Iris pigment epithelial cell (primary cell): ENCODE results near the gene KDM8.
"Not testable (repeated sequence)": the region's sequence is repeated elsewhere in the genome, so short reads cannot be mapped to it uniquely, and the experiment has no call there.

Source experiments
- DNase-seq: peaks from one replicate; pipeline ENCODE4 v3.0.0-alpha.2; 2011; ENCODE audit warnings: low read depth

Gene KDM8

DNA sequence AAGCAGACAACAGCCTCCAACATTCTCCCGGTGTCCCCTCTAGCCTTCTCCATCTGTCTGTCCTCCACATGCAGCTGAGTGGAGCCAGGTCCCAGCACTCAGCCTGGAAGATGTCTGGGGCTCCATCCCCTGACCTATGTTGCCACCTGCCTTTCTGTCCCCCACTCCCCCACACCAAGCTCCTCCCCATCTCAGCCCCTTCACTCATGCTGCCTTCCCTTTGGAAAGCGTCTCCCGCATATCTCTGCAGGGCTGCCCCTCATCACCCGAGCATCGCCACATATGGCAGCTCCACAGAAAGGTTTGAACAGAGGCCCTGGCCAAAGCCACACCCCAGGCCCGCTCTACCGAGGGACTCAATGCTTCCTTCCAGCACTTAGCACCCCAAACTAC lies 41.0 kb downstream of the KDM8 start:
- DNase-seq: no peak

DNA sequence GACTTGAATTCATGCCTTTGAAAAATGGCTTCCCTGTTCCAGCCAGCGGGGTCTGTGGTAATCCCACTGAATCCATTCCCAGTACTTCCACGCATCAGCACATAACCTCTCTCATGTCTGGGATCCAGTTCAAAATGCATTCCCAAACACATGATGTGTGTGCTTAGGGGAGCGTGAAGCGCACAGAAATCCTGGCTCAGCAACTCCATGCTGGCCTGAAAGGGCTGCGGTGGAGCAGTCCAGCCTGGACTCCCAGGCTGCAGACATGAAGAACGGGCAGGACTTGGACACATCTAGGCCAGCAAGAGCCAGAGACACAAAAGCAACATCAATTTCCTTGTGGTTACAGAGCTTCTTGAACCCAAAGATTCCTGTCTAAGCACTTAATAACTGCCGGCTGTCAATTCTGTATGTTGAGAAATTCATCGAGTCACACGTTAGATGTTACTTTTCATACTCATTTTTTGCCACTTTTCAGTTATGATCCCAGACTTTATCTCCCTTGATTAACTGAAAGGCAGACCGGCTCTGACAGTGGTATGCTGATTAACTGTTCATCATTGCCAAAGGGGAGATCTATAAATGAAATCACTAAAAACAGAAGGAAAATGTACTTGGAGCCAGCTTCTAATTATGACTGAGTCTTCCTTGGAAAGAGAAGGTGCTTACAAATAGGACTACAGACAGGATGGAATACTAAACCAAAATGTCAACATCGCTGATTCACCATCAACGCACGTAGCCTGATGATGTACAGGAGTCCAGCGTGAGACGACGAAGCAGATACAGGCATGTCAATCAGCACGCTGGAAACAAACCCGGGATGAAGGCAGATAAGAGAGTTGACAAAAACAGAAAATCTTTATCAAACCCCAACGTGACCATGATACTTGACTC lies 42.2 kb downstream of the KDM8 start:
- DNase-seq: peak; percentile 98

- no peak for DNase-seq
Measured at GRCh38 chr16:27246439-27246838, 43.1 kb downstream of the KDM8 start.

GRCh38 chr16:27247076-27247475 lies 43.8 kb downstream of the KDM8 start:
- DNase-seq: not testable (repeated sequence)

DNA sequence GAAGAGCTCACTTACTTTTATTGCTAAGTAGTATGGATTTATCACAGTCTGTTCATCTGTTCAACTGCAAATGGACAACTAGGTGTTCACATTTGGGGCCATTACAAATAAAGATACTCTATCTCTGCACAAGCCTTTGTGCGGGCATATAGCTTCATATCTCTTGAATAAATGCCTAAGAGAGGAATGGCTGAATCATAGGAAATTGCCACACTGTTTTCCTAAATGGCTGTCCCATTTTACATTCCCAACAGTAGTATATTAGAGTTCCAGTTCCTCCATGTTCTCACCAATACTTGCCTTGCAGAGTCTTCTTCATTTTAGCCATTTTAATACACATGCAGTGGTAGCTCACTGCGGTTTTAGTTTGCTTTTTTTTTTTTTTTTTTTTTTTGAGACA lies 44.7 kb downstream of the KDM8 start:
- no peak for DNase-seq

- DNase-seq: not testable (repeated sequence)
Measured at GRCh38 chr16:27248886-27249285, 45.6 kb downstream of the KDM8 start.

DNA sequence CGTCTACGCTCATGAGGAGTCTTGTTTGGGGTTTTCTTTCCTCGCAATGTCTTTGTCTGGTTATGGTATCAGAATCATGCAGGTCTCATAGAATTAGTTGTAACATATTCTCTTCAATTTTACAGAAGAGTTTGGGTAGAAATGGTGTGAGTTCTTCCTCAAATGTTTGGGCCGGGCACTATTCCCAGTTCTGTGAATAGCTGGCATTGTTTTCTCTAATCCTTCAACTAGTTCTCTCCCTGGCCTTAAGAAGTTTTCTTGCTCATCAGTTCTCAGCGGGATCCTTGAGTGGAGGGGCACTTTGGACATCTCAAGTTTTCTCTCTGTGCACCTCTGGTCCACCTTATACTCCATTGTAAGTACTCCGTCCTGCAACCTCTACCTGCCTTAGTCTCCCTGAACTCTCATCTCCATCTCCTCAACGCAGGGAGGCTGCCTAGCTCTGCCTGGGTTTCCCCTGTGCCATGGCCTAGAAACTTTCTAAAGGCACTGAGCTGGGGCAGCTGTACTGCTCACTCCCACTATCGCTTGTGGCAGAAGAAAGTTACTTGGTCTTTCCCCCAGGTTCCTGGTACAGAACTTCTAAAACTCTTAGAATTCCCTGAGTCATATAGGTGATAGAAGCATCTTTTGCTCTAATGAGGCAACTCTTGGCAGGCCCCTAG lies 48.3 kb downstream of the KDM8 start:
- DNase-seq: no peak

DNA sequence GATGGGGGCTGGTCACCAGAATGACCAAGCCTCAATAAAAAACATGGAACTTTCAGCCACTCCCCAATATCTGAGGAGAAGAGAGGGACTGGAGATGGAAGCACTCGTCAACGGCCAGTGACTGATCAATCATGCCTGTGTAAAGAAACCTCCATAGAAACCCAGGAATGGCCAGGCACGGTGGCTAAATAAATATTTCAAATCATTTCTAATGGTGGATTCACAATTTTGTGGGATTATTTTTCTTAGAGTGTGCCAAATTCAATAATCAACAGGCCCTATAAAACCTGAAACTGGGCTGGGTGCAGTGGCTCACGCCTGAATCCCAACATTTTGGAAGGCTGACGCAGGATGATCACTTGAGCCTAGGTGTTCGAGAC lies 48.9 kb downstream of the KDM8 start:
- DNase-seq: no peak

DNA sequence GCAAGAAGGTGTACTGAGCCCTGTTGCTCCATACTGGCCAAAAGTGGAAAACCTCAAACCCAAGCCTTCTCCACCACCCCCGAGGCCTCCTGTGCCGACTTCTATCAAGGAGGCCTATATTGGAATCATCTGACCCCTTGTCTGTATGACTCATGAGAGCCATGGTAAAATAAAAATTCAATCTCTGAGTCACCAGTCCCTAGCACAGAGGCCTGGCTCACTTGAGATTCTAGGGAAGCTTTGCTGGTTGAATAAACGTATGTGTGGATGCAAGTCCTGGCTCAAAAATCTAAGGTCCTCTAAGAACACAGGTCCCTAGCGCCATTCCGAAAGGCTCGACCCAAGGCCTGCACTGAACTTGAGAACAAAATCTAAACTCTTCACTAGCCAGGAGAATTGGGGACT lies 50.2 kb downstream of the KDM8 start:
- peak; percentile 91 for DNase-seq

- peak; percentile 53 for DNase-seq
Measured at GRCh38 chr16:27254262-27254811, 51.0 kb downstream of the KDM8 start.

GRCh38 chr16:27256861-27257260 lies 53.5 kb downstream of the KDM8 start:
- no peak for DNase-seq

- DNase-seq: no peak
Measured at GRCh38 chr16:27257271-27257670, 53.9 kb downstream of the KDM8 start.

- DNase-seq: no peak
Measured at GRCh38 chr16:27258241-27258734, 55.0 kb downstream of the KDM8 start.

GRCh38 chr16:27259710-27260109 lies 56.4 kb downstream of the KDM8 start:
- DNase-seq: no peak

DNA sequence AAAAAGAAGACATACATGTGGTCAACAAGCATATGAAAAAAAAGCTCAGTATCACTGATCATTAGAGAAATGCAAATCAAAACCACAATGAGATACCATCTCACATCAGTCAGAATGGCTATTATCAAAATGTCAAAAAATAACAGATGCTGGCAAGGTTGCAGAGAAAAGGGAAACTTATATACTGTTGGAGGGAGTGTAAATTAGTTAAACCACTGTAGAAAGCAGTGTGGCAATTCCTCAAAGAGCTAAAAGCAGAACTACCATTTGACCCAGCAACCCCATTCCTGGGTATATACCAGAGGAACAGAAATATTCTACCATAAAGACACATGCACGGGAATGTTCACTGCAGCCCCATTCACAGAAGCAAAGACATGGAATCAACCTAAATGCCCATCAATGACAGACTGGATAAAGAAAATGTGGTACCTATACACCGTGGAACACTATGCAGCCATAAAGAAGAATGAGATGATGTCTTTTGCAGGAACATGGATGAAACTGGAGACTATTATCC lies 59.6 kb downstream of the KDM8 start:
- DNase-seq: not testable (repeated sequence)

GRCh38 chr16:27264151-27264550 lies 60.8 kb downstream of the KDM8 start:
- peak; percentile 90 for DNase-seq

DNA sequence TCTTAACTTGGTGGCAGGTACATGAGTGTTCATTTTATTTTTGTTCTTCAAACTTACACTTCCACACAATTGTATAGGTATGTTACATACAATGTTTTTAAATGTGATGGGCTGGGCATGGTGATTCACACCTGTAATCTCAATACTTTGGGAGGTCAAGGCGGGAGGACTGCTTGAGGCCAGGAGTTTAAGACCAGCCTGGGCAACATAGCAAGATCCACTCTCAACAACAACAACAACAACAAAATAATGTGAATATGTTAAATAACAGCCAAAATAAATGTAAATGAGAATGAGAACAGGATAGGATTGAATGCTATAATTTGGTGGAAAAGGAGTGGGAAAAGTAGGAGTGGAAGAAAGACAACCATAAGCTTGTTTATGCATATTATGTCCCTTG lies 62.7 kb downstream of the KDM8 start:
- DNase-seq: no peak

GRCh38 chr16:27267037-27267677 lies 63.8 kb downstream of the KDM8 start:
- DNase-seq: no peak

GRCh38 chr16:27268376-27269299 lies 65.3 kb downstream of the KDM8 start, which contains the start of gene NSMCE1:
Gene NSMCE1 (minus strand): TSS chr16:27268772. CDS start chr16:27257570, 11,202 bp downstream.
- peak; percentile 94 for DNase-seq

GRCh38 chr16:27269300-27270150 lies 66.2 kb downstream of the KDM8 start:
- no peak for DNase-seq
